GM23248 (cell line): ENCODE measurements around the gene PCSK5. TPM values are rescaled to one million over a fixed set of nuclear protein-coding genes. Genes with fewer than 3 reads are reported as not detected.

ENCODE experiments used
- DNase-seq: peaks from one replicate; pipeline ENCODE4 v3.0.0-alpha.2; 2015
- H2AFZ ChIP-seq: fragments of 200-600 bp; sonication (generic); 2 replicates; pipeline ENCODE4 v1.6.1; 2016; ENCODE audit warnings: antibody characterized with exemption
- H3F3A ChIP-seq: fragments of 200-600 bp; sonication (generic); 2 replicates; pipeline ENCODE4 v1.6.1; 2016; ENCODE audit warnings: mild to moderate bottlenecking, antibody characterized with exemption, mixed run types; ENCODE audit not compliant: insufficient read depth
- H3K27ac ChIP-seq: fragments of 200-600 bp; sonication (generic); 2 replicates; pipeline ENCODE4 v1.5.1; 2016; ENCODE audit warnings: mild to moderate bottlenecking
- H3K27me3 ChIP-seq: fragments of 200-600 bp; sonication (generic); replicated peaks from 2 replicates; pipeline ENCODE4 v1.6.1; 2016; ENCODE audit warnings: mild to moderate bottlenecking; ENCODE audit not compliant: insufficient read depth
- H3K36me3 ChIP-seq: fragments of 200-600 bp; sonication (generic); 2 replicates; pipeline ENCODE4 v1.6.1; 2016; ENCODE audit warnings: low read depth, mild to moderate bottlenecking
- H3K4me1 ChIP-seq: fragments of 200-600 bp; sonication (generic); 2 replicates; pipeline ENCODE4 v1.6.1; 2016; ENCODE audit warnings: mild to moderate bottlenecking; ENCODE audit not compliant: insufficient read depth
- H3K4me2 ChIP-seq: fragments of 200-600 bp; sonication (generic); one replicate; pipeline ENCODE4 v1.6.1; 2016; ENCODE audit warnings: mild to moderate bottlenecking; ENCODE audit not compliant: unreplicated experiment
- H3K4me3 ChIP-seq: fragments of 200-600 bp; sonication (generic); 2 replicates; pipeline ENCODE4 v1.5.1; 2016; ENCODE audit warnings: mild to moderate bottlenecking
- H3K79me2 ChIP-seq: fragments of 200-600 bp; sonication (generic); 2 replicates; pipeline ENCODE4 v1.6.1; 2016; ENCODE audit warnings: mild to moderate bottlenecking; ENCODE audit not compliant: insufficient read depth
- H3K9ac ChIP-seq: fragments of 200-600 bp; sonication (generic); 2 replicates; pipeline ENCODE4 v1.6.1; 2016; ENCODE audit warnings: mild to moderate bottlenecking
- H3K9me2 ChIP-seq: fragments of 200-600 bp; sonication (generic); 2 replicates; pipeline ENCODE4 v1.6.1; 2016; ENCODE audit warnings: mixed run types, mild to moderate bottlenecking, moderate library complexity; ENCODE audit not compliant: insufficient read depth
- H3K9me3 ChIP-seq: fragments of 200-600 bp; sonication (generic); one replicate; pipeline ENCODE4 v1.6.1; 2017; ENCODE audit warnings: low read depth
- H4K20me1 ChIP-seq: fragments of 200-600 bp; sonication (generic); 2 replicates; pipeline ENCODE4 v1.6.0; 2016; ENCODE audit not compliant: insufficient read depth
- EZH2 ChIP-seq: fragments of 200-600 bp; sonication (generic); IDR thresholded peaks from 2 replicates; pipeline ENCODE4 v1.6.1; 2018; ENCODE audit warnings: antibody characterized with exemption, mild to moderate bottlenecking; ENCODE audit not compliant: insufficient read depth, poor library complexity, severe bottlenecking
- EZH2phosphoT487 ChIP-seq: fragments of 200-600 bp; sonication (generic); IDR thresholded peaks from 2 replicates; pipeline ENCODE4 v1.6.1; 2018; ENCODE audit warnings: antibody characterized with exemption, moderate library complexity, mild to moderate bottlenecking, low read depth; ENCODE audit not compliant: insufficient read depth
- WGBS, 2 experiments: methylation state at CpG; one replicate each; pipeline ENCODE4 v1.1.6; 2015 to 2017; ENCODE audit warnings: low lambda C conversion rate in 2 of 2, low coverage in 1 of 2; ENCODE audit errors: missing lambda C conversion rate in 2 of 2; 5-methylcytosine and 5-hydroxymethylcytosine counted together
- in situ Hi-C: fragments of 300-500 bp; cut with MboI; formaldehyde crosslinking; loops from 2 replicates; pipeline ENCODE4 v1.15.0; 2020
- polyA plus RNA-seq: library from polyadenylated mRNA; unstranded; fragments of >200 nt; fragmentation: Nextera tagmentation; extraction: Ambion mirVana; gene quantifications from 2 replicates; pipeline ENCODE4 v1.2.1, GENCODE V29; 2016
- total RNA-seq: library from RNA; depleted of rRNA; stranded (reverse); fragments of >200 nt; shearing (Covaris generic); gene quantifications from 2 replicates; pipeline ENCODE4 v1.2.3, GENCODE V29; 2014

Gene PCSK5
- total and polyA plus RNA-seq, 2 experiments from 2014 or later: 2.3 to 3.9 TPM

DNA sequence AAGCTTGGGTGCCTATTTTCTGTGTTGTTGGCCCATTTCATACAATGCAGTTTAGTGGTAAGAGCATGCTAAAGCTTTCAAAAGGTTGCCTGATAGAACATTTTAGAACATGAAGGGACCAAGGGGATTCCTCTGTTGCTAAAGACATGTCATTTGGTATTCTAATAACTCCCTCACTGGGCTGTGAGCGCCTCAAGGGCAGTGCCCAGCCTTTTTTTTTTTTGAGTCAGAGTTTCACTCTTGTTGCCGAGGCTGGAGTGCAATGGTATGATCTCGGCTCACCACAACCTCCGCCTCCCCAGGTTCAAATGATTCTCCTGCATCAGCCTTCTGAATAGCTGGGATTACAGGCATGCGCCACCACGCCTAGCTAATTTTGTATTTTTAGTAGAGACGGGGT, 77.1 kb downstream of the PCSK5 start:
- no peaks in the 10 kb centered on the region for H3K9me3 ChIP-seq
- 86 to 90% methylated on average over 7 of the region's 7 CpGs for WGBS, 2 experiments
- no peak for DNase-seq
- no peaks in the 10 kb centered on the region for H3F3A ChIP-seq
- H3K9ac ChIP-seq: no peak overlapping the region
- H3K27ac ChIP-seq: no peak overlapping the region
- H3K4me1 ChIP-seq: peaks cover 7% of the 10 kb centered on the region; the same call in 1 of the 2 replicates
- H3K9me2 ChIP-seq: no peaks in the 10 kb centered on the region
- no peak overlapping the region for H3K4me3 ChIP-seq
- H4K20me1 ChIP-seq: no peaks in the 10 kb centered on the region
- no peak overlapping the region for H3K4me2 ChIP-seq
- no peaks in the 10 kb centered on the region for H3K36me3 ChIP-seq
- in situ Hi-C loops: no loop called here
- no peaks in the 10 kb centered on the region for H3K27me3 ChIP-seq
- no peaks in the 10 kb centered on the region for H3K79me2 ChIP-seq
- H2AFZ ChIP-seq: no peak overlapping the region
- TF ChIP-seq EZH2 (no peak), EZH2phosphoT487 (no peak)

DNA sequence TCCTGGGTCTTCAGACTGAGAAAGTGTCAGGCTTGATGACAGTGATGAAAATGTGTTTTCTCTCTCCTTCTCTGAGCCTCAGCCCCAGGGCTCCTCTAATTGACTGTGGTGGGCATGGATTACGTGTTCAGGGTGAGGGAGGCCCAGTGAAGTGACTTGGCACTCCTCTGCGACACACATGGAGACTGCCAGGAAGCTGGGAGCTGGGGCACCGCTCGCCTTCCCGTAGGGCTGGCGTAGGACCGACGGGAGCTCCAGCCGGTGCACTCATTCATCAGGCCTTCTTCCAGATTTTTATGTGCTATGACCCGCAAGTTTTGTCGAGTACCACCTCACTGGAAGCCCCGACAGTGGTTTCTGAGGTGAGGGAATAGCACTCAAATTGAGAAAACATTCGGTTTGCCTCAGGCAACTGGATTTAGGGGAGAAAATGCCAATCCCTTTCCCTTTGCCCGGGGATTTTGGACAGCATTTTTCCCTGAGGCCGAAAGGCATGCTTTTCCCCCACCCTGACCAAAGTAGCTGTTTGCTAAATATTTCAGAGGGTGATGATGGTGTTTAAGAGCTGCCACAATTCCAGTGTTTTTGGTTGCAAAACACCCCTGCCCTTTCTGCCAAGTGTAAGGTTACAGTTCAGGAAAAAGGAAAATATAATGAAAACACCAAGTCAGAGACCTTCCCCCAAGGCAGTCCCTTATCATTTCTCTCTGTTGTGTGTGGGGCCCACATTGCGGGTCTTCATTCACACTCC, 83.7 kb downstream of the PCSK5 start:
- no peak overlapping the region for H3K4me2 ChIP-seq
- no peaks in the 10 kb centered on the region for H3K27me3 ChIP-seq
- H3K79me2 ChIP-seq: no peaks in the 10 kb centered on the region
- H3K9me3 ChIP-seq: no peaks in the 10 kb centered on the region
- H4K20me1 ChIP-seq: no peaks in the 10 kb centered on the region
- no peak overlapping the region for H3K9ac ChIP-seq
- TF ChIP-seq EZH2 (no peak), EZH2phosphoT487 (no peak)
- no peaks in the 10 kb centered on the region for H3K36me3 ChIP-seq
- H3K4me1 ChIP-seq: no peaks in the 10 kb centered on the region
- no peak overlapping the region for H2AFZ ChIP-seq
- H3K4me3 ChIP-seq: no peak overlapping the region
- no peaks in the 10 kb centered on the region for H3F3A ChIP-seq
- no peaks in the 10 kb centered on the region for H3K9me2 ChIP-seq
- 66 to 71% methylated on average over 15 to 16 of the region's 16 CpGs for WGBS, 2 experiments
- no peak overlapping the region for H3K27ac ChIP-seq
- in situ Hi-C loops: no loop called here
- no peak for DNase-seq

DNA sequence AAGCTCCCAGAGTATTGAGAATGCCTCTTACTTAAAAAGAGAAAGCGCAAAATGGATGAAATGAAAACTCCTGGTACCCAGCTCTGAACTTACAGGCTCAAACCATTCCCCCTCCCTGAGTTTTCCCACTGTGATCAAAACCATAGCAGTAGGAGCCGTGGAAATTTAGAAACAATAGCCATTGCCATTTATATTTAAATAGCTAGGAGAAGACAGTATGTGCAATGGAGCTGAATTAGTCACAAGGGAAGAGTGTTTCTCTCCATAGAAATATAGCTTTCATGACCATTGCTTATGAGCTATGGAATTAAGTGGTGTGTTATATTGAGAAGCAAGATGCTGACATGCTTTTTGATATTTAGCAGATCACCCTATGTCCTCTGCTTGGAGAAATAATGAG, 84.6 kb downstream of the PCSK5 start:
- no peak for DNase-seq
- 0 out of 2 replicates have a peak, but pooled peaks cover 4% of the 10 kb centered on the region for H3K4me1 ChIP-seq
- WGBS, 2 experiments: 88 to 92% methylated on average over 2 of the region's 2 CpGs
- no peak for TF ChIP-seq EZH2phosphoT487
- no peak for TF ChIP-seq EZH2
- H3K36me3 ChIP-seq: no peaks in the 10 kb centered on the region
- H3K4me3 ChIP-seq: no peak overlapping the region
- no peak overlapping the region for H3K4me2 ChIP-seq
- no peaks in the 10 kb centered on the region for H3K27me3 ChIP-seq
- in situ Hi-C loops: no loop called here
- no peaks in the 10 kb centered on the region for H3K9me2 ChIP-seq
- no peaks in the 10 kb centered on the region for H4K20me1 ChIP-seq
- no peak overlapping the region for H3K9ac ChIP-seq
- H3K27ac ChIP-seq: no peak overlapping the region
- no peak overlapping the region for H2AFZ ChIP-seq
- H3K9me3 ChIP-seq: no peaks in the 10 kb centered on the region
- no peaks in the 10 kb centered on the region for H3K79me2 ChIP-seq
- H3F3A ChIP-seq: no peaks in the 10 kb centered on the region

- H3K9me3 ChIP-seq: no peaks in the 10 kb centered on the region
- no peaks in the 10 kb centered on the region for H3K27me3 ChIP-seq
- H2AFZ ChIP-seq: no peak overlapping the region
- in situ Hi-C loops: no loop called here
- no peaks in the 10 kb centered on the region for H4K20me1 ChIP-seq
- no peak for DNase-seq
- TF ChIP-seq EZH2phosphoT487: no peak
- TF ChIP-seq EZH2: no peak
- 0 out of 2 replicates have a peak, but pooled peaks cover 8% of the 10 kb centered on the region for H3K4me1 ChIP-seq
- H3K4me2 ChIP-seq: no peak overlapping the region
- H3K79me2 ChIP-seq: no peaks in the 10 kb centered on the region
- no peak overlapping the region for H3K9ac ChIP-seq
- no peaks in the 10 kb centered on the region for H3K36me3 ChIP-seq
- H3K4me3 ChIP-seq: no peak overlapping the region
- H3F3A ChIP-seq: no peaks in the 10 kb centered on the region
- H3K9me2 ChIP-seq: no peaks in the 10 kb centered on the region
- no peak overlapping the region for H3K27ac ChIP-seq
Measured at GRCh38 chr9:75976549-75976948, 86.1 kb downstream of the PCSK5 start.
